ENCODE measurements around the gene TMEM176B.
"Not testable (repeated sequence)": the region's sequence is repeated elsewhere in the genome, so short reads cannot be mapped to it uniquely, and the experiment has no call there.

The TMEM176B gene

GRCh38 chr7:150820578-150821198 lies 20.5 kb upstream of the TMEM176B start:
- no peak for DNase-seq

- DNase-seq, result no peak
Observed at GRCh38 chr7:150820148-150820547, 20.0 kb upstream of the TMEM176B start.

- DNase-seq, result no peak
Observed at GRCh38 chr7:150818971-150819370, 18.8 kb upstream of the TMEM176B start.

GRCh38 chr7:150814328-150815001 lies 14.3 kb upstream of the TMEM176B start:
- no peak for DNase-seq

GRCh38 chr7:150807616-150808438 lies 7.7 kb upstream of the TMEM176B start:
- DNase-seq, result not testable (repeated sequence)

GRCh38 chr7:150806863-150807262 lies 6.7 kb upstream of the TMEM176B start:
- no peak for DNase-seq

GRCh38 chr7:150806454-150806853 lies 6.3 kb upstream of the TMEM176B start:
- DNase-seq, result no peak

GRCh38 chr7:150805864-150806263 lies 5.7 kb upstream of the TMEM176B start:
- DNase-seq, result no peak

GRCh38 chr7:150804802-150805201 lies 4.6 kb upstream of the TMEM176B start:
- DNase-seq, result no peak

- DNase-seq, result no peak
Observed at GRCh38 chr7:150803161-150803860, 3.1 kb upstream of the TMEM176B start.

GRCh38 chr7:150801946-150802771 lies 2.0 kb upstream of the TMEM176B start:
- DNase-seq, result no peak

- DNase-seq, result no peak
Observed at GRCh38 chr7:150801242-150801945, 1.2 kb upstream of the TMEM176B start.

GRCh38 chr7:150800581-150801241 lies 547 bp upstream of the TMEM176B start, which contains the start of gene TMEM176A:
Gene TMEM176A (plus strand): TSS chr7:150800769. CDS start chr7:150801551, 782 bp downstream.
- DNase-seq, result no peak

- no peak for DNase-seq
Observed at GRCh38 chr7:150799156-150799555, 1.0 kb downstream of the TMEM176B start.

- no peak for DNase-seq
Observed at GRCh38 chr7:150797661-150798060, 2.5 kb downstream of the TMEM176B start.

GRCh38 chr7:150793569-150794238 lies 6.5 kb downstream of the TMEM176B start:
- DNase-seq, result no peak

GRCh38 chr7:150791746-150792452 lies 8.3 kb downstream of the TMEM176B start:
- DNase-seq, result no peak

GRCh38 chr7:150791304-150791703 lies 8.9 kb downstream of the TMEM176B start:
- DNase-seq, result no peak

GRCh38 chr7:150790416-150791075 lies 9.6 kb downstream of the TMEM176B start:
- no peak for DNase-seq

All from DMS79 treated with DMSO at 0.1 percent for 48 hours (cell line).